ENCODE data around the gene MIEN1.

The MIEN1 gene

GRCh38 chr17:39722104-39722503 lies 8.2 kb downstream of the MIEN1 start:
- TF ChIP-seq CTCF (IDR thresholded peaks at IDR 0.05; ENCODE audit: low read depth, low read length, missing control alignments) = no peak
- no peak overlapping the region for H3K4me3 ChIP-seq (ENCODE audit: low read depth, low read length)
- in situ Hi-C loops (cut with HindIII; ENCODE audit: low sequenced_read_pairs) = no loop called here
- no peak for DNase-seq (ENCODE audit: low read depth)

GRCh38 chr17:39719563-39720355 lies 10.6 kb downstream of the MIEN1 start:
- no peak overlapping the region for H3K4me3 ChIP-seq (ENCODE audit: low read depth, low read length)
- DNase-seq (ENCODE audit: low read depth) = no peak
- in situ Hi-C loops (cut with HindIII; ENCODE audit: low sequenced_read_pairs) = loop anchor here (5.0 kb wide), 1 partner anchor 42 kb away; no protein-coding TSS in a partner anchor
- no peak for TF ChIP-seq CTCF (IDR thresholded peaks at IDR 0.05; ENCODE audit: low read depth, low read length, missing control alignments)

- no peak for TF ChIP-seq CTCF (IDR thresholded peaks at IDR 0.05; ENCODE audit: low read depth, low read length, missing control alignments)
- in situ Hi-C loops (cut with HindIII; ENCODE audit: low sequenced_read_pairs) = loop anchor here (5.0 kb wide), 1 partner anchor 40 kb away; no protein-coding TSS in a partner anchor
- no peak for DNase-seq (ENCODE audit: low read depth)
- no peak overlapping the region for H3K4me3 ChIP-seq (ENCODE audit: low read depth, low read length)
Measured at GRCh38 chr17:39717660-39718059, 12.7 kb downstream of the MIEN1 start.

GRCh38 chr17:39716879-39717536 lies 13.3 kb downstream of the MIEN1 start:
- in situ Hi-C loops (cut with HindIII; ENCODE audit: low sequenced_read_pairs) = loop anchor here (5.0 kb wide), 1 partner anchor 40 kb away; no protein-coding TSS in a partner anchor
- TF ChIP-seq CTCF (IDR thresholded peaks at IDR 0.05; ENCODE audit: low read depth, low read length, missing control alignments) = no peak
- no peak for DNase-seq (ENCODE audit: low read depth)
- H3K4me3 ChIP-seq (ENCODE audit: low read depth, low read length) = no peak overlapping the region

- H3K4me3 ChIP-seq (ENCODE audit: low read depth, low read length) = no peak overlapping the region
- no peak for DNase-seq (ENCODE audit: low read depth)
- in situ Hi-C loops (cut with HindIII; ENCODE audit: low sequenced_read_pairs) = loop anchor here (5.0 kb wide), 1 partner anchor 39 kb away; no protein-coding TSS in a partner anchor
- no peak for TF ChIP-seq CTCF (IDR thresholded peaks at IDR 0.05; ENCODE audit: low read depth, low read length, missing control alignments)
Measured at GRCh38 chr17:39716073-39716818, 14.1 kb downstream of the MIEN1 start.

GRCh38 chr17:39715375-39716072 lies 14.8 kb downstream of the MIEN1 start:
- no peak overlapping the region for H3K4me3 ChIP-seq (ENCODE audit: low read depth, low read length)
- DNase-seq (ENCODE audit: low read depth) = no peak
- TF ChIP-seq CTCF (IDR thresholded peaks at IDR 0.05; ENCODE audit: low read depth, low read length, missing control alignments) = no peak
- in situ Hi-C loops (cut with HindIII; ENCODE audit: low sequenced_read_pairs) = loop anchor here (5.0 kb wide), 1 partner anchor 38 kb away; no protein-coding TSS in a partner anchor

Measured in astrocyte of the cerebellum (primary cell).